GM19372 (cell line): ENCODE measurements around the gene CAPN9.
"Not testable (repeated sequence)": the region's sequence is repeated elsewhere in the genome, so short reads cannot be mapped to it uniquely, and the experiment has no call there.

Experiments used
- ATAC-seq: cut with Tn5 transposase; IDR thresholded peaks from one replicate; pipeline ENCODE4 v1.9.1; 2021; ENCODE audit warnings: mild to moderate bottlenecking, low read depth, moderate library complexity; ENCODE audit not compliant: unreplicated experiment

Gene CAPN9

GRCh38 chr1:230843503-230844309, 96.5 kb downstream of the CAPN9 start:
- ATAC-seq, result no peak

DNA sequence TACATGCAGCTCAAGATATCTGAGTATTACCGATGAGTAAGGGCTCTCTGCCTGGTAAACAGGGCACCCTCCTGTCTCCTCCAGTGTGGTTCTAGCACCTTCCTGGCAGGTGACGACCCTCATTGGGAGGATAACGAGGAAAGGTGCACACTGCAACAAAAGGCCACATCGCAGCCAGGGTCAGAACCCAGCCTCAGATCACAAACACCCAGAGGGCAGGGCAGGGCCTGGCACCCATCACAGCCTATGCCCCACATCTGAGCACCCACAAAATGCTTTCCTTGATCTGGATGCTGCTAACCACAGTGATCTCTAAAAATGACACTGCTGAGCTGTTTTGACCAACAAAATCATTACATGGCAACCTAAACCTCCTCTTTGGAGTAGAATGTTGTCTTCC, 97.4 kb downstream of the CAPN9 start:
- no peak for ATAC-seq

DNA sequence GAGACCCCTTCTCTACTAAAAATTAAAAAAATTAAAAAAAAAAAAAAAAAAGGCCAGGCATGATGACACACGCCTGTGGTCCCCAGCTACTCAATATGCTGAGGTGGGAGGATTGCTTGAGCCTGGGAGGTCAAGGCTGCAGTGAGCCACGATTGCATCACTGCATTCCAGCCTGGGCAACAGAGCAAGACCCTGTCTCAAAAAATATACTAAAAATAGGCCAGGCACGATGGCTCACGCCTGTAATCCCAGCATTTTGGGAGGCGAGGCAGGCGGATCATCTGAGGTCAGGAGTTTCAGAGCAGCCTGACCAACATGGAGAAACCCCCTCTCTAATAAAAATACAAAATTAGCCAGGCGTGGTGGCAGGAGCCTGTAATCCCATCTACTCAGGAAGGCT, 98.0 kb downstream of the CAPN9 start:
- ATAC-seq, result not testable (repeated sequence)

DNA sequence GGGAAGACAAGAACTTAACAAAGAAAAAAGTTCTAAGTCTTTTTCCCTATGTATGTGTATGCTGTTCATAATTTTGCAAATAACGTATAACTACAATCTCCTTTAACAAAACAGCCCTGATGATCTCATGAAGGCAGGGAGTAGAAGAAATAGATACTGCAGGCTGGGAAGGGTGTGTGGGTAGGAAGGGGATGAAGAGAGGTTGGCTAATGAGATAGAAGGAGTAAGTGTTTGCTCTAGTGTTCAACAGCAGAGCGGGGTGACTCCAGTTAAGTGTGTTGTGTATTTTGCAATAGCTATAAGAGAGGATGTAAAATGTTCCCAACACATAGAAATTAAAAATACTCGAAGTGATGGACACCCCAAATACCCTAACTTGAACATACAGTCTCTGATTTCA, 101.0 kb downstream of the CAPN9 start:
- ATAC-seq, result no peak

DNA sequence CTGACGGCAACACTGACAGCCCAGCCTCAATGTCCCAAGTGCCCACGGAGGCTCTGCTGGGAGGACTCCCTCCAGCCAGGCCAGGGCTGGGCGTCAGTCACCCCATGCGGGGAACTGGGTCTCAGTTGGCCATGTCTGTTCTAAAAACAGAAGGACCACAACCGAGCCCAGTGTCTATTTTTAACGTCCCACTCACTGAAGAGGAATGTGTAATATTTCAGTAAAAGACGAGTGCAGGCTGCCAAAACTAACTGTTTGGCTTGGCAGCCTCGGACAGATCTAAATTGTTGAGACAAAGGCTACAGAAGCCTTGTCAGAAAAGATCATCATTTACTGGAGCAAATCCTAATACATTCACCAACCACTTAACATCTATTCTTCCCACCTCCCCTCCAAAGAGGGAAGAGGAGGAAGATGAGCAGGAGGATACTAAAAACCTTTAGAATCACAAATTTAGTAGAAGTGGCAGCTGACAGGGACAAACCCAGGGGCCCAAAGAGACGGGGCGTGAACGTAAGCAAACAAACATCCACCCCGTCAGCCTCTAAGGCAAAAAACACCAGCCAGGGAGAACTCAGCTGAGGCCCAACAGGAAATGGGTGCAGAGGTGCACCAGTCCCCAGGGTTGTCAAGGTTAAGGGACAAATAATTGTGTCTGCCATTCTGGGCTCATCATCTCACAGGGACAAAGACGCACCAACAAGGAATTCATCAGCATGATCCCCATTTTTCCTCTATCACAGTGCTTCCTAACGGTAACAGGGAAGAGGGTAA, 102.5 kb downstream of the CAPN9 start:
- ATAC-seq, result no peak

DNA sequence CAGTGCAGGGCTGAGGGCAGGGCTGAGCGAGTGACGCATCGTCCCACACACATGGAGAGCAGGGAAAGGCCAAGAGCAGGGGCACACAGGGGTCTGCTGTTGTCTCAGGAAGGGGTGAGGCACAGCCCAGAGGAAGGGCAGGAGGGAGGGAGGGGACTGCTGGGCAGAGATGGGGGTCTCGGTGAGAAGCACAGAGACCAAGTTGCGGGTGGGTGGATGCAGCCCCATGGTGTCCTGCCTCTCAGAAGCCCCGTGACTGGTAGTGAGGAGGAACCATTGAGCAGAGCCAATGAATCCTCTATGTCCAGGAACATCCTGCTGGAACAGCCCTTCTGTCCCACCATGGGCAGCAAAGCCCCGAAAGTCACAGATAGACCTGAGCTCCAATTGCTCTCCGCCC, 103.4 kb downstream of the CAPN9 start:
- no peak for ATAC-seq

GRCh38 chr1:230851291-230851691, 104.1 kb downstream of the CAPN9 start:
- ATAC-seq, result no peak
